Vagina (tissue), 2 donors: ENCODE results near the gene ADAMTSL1. TPM values are rescaled to one million over a fixed set of nuclear protein-coding genes. Genes with fewer than 3 reads are reported as not detected.
A peak's percentile ranks its signal among the peaks of the same experiment; 100 is the strongest.
"Not testable (repeated sequence)": the region's sequence is repeated elsewhere in the genome, so short reads cannot be mapped to it uniquely, and the experiment has no call there.

ENCODE experiments used
- DNase-seq, 2 donors: peaks; one replicate each; pipeline ENCODE4 v3.0.0-alpha.2; 2017; ENCODE audit errors: extremely low spot score in 2 of 2
- H3K27ac ChIP-seq: fragments of 200-600 bp; sonication (generic); one replicate; pipeline ENCODE4 v1.5.1; 2019
- H3K27me3 ChIP-seq: fragments of 200-600 bp; sonication (generic); one replicate; pipeline ENCODE4 v1.5.1; 2019
- H3K36me3 ChIP-seq, 2 donors: fragments of 200-600 bp; sonication (generic); one replicate each; pipeline ENCODE4 v1.5.1; 2017 to 2019
- H3K4me1 ChIP-seq: fragments of 200-600 bp; sonication (generic); one replicate; pipeline ENCODE4 v1.5.1; 2019
- H3K4me3 ChIP-seq, 2 donors: fragments of 200-600 bp; sonication (generic); 1 replicate in 1 of 2; 2 replicates in 1 of 2; pipeline ENCODE4 v1.5.1; 2016 to 2019
- H3K9me3 ChIP-seq: fragments of 200-600 bp; sonication (generic); one replicate; pipeline ENCODE4 v1.5.1; 2019
- POLR2A ChIP-seq, 2 donors: fragments of 450-650 bp; IDR thresholded peaks; one replicate each; pipeline ENCODE4 v1.6.1; 2017; ENCODE audit warnings: antibody characterized with exemption in 2 of 2, mild to moderate bottlenecking in 2 of 2, moderate library complexity in 2 of 2
- POLR2AphosphoS5 ChIP-seq, 2 donors: sonication (generic); formaldehyde crosslinking; IDR thresholded peaks; one replicate each; pipeline ENCODE4 v1.9.0; 2017; ENCODE audit warnings: antibody characterized with exemption in 2 of 2, mild to moderate bottlenecking in 2 of 2, low read depth in 1 of 2; ENCODE audit not compliant: insufficient read depth in 1 of 2
- intact Hi-C: fragments of 100-400 bp; cut with DNase I; formaldehyde crosslinking; loops from one replicate; pipeline ENCODE4 v1.15.1; 2023
- total RNA-seq: library from RNA; depleted of rRNA; stranded (reverse); fragments of >200 nt; gene quantifications from one replicate; pipeline ENCODE4 v1.2.3, GENCODE V29; 2016
- TF ChIP-seq, protein P1 (sequence below), 3 experiments: fragments of 450-650 bp in 2 of 3; fragments of 200-600 bp in 1 of 3; sonication (generic) in 1 of 3; IDR thresholded peaks; one replicate each; pipeline ENCODE4 v1.5.1; 2017 to 2019; ENCODE audit warnings: antibody characterized with exemption in 3 of 3, mild to moderate bottlenecking in 2 of 3, moderate library complexity in 2 of 3

The ADAMTSL1 gene
- total RNA-seq, 1 donor from 2014 or later: 8.1 TPM

DNA sequence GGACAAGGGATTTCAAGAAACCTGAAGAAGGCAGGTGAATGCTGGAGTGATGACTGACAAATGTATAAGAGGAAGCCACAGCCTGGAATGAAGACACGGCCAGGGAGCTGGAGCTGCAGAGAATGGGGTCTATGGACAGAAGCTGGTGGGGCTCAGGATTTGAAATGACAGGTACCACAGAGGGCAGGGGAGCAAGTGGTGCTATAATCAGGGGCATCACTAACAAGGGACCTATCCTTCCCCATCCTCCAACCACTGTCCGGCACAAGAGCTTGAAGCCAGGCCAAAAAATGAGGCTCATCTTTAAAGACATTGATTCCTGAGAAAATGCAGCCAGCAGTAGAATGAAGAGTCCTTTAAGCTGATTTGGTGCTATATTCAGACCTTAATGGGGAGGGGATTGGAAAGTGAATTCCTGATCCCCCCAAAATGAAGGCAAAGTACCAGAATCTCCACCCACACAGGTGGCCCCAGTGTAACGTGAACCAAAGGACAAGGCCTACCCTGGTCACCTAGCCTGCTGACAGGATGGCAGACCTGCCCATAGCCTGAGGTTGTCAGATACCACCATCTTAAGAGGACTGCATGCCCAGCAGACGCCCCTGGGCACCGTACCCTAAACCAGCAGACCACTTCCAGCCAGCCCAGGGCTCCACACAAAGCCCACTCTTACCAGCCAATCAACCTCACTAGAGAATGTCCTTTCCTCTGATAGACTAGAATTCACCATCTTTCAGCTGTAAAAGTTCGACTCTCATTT lies 449.9 kb downstream of the ADAMTSL1 start:
- H3K9me3 ChIP-seq: no peaks in the 10 kb centered on the region
- no peak overlapping the region for H3K4me3 ChIP-seq
- H3K36me3 ChIP-seq: no peaks in the 10 kb centered on the region
- TF ChIP-seq POLR2A (IDR thresholded peaks at IDR 0.05): no peak
- no peak for TF ChIP-seq POLR2AphosphoS5 (IDR thresholded peaks at IDR 0.05; ENCODE audit: insufficient read depth in 1 of 2, low read depth in 1 of 2)
- TF ChIP-seq, protein P1, sequence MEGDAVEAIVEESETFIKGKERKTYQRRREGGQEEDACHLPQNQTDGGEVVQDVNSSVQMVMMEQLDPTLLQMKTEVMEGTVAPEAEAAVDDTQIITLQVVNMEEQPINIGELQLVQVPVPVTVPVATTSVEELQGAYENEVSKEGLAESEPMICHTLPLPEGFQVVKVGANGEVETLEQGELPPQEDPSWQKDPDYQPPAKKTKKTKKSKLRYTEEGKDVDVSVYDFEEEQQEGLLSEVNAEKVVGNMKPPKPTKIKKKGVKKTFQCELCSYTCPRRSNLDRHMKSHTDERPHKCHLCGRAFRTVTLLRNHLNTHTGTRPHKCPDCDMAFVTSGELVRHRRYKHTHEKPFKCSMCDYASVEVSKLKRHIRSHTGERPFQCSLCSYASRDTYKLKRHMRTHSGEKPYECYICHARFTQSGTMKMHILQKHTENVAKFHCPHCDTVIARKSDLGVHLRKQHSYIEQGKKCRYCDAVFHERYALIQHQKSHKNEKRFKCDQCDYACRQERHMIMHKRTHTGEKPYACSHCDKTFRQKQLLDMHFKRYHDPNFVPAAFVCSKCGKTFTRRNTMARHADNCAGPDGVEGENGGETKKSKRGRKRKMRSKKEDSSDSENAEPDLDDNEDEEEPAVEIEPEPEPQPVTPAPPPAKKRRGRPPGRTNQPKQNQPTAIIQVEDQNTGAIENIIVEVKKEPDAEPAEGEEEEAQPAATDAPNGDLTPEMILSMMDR (IDR thresholded peaks at IDR 0.05): no peak
- intact Hi-C loops: no loop called here
- H3K27ac ChIP-seq: no peak overlapping the region
- DNase-seq: peak in 1 of 2 donors; percentile 58
- H3K4me1 ChIP-seq: peaks cover 31% of the 10 kb centered on the region
- no peaks in the 10 kb centered on the region for H3K27me3 ChIP-seq

DNA sequence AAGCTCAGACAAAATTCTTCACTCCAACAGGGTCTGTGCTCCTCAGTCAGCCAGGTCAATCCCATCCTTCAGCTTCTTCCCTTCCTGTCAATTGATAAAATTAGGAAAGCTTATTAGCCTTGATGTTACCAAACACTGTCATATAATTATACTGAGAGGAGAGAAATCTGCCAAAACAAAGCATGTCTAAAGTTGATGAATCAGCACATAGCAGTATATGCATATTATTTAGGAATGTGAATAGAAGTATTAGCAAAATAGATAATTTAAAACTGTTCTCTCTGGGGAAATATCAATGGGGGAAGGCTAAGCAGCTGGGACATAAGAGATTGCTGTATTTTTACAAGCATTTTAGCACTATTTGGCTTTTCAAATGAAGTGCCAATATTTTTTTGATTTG lies 451.9 kb downstream of the ADAMTSL1 start:
- no peaks in the 10 kb centered on the region for H3K9me3 ChIP-seq
- TF ChIP-seq, protein P1 (IDR thresholded peaks at IDR 0.05): no peak
- TF ChIP-seq POLR2A (IDR thresholded peaks at IDR 0.05): no peak
- no peak for TF ChIP-seq POLR2AphosphoS5 (IDR thresholded peaks at IDR 0.05; ENCODE audit: insufficient read depth in 1 of 2, low read depth in 1 of 2)
- no peaks in the 10 kb centered on the region for H3K36me3 ChIP-seq
- peaks cover 17% of the 10 kb centered on the region for H3K4me1 ChIP-seq
- DNase-seq: no peak
- intact Hi-C loops: no loop called here
- H3K4me3 ChIP-seq: no peak overlapping the region
- no peaks in the 10 kb centered on the region for H3K27me3 ChIP-seq
- no peak overlapping the region for H3K27ac ChIP-seq

DNA sequence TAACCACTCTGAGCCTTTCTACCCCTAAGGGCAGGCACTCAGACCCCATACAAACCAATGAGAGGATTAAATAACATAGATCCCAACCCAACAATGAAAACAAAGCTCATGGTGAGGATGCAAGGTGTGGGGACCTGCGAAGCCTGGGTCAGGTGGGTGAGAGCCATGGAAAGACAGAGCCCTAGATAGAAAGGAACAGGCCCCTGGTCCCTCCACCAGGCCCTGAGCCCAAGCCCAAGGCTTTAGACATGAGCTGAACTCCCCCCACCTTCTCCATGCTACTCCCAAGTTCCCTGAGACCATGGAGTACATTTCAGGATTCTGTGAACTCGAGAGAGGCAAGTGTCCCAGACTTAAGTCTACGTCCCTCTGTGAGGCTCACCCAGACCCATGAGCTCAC lies 452.6 kb downstream of the ADAMTSL1 start:
- peak; percentile 56 to 58 for DNase-seq
- H3K36me3 ChIP-seq: no peaks in the 10 kb centered on the region
- H3K27ac ChIP-seq: no peak overlapping the region
- H3K4me1 ChIP-seq: peaks cover 11% of the 10 kb centered on the region
- intact Hi-C loops: no loop called here
- TF ChIP-seq, protein P1 (IDR thresholded peaks at IDR 0.05): no peak
- TF ChIP-seq POLR2A (IDR thresholded peaks at IDR 0.05): no peak
- TF ChIP-seq POLR2AphosphoS5 (IDR thresholded peaks at IDR 0.05; ENCODE audit: insufficient read depth in 1 of 2, low read depth in 1 of 2): no peak
- no peaks in the 10 kb centered on the region for H3K9me3 ChIP-seq
- H3K27me3 ChIP-seq: no peaks in the 10 kb centered on the region
- no peak overlapping the region for H3K4me3 ChIP-seq

DNA sequence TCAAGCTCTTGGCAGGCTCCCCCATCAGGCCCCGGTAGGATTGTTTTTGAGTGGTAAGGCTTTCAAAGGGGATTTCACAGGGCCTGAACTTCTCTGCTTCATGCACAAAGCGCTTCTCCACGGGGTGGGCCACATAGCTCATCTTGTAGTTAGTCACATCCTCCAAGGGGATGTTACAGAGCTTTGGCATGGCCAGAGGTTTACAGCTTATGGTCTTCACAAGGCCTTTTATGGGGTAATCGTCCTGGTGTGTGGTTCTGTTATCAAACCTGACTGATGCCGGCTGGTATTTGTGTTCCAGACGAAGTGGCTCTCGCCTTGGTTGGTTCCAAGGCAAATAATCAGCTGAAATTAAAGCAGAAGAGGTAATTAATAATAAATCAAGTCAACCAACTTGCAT lies 454.8 kb downstream of the ADAMTSL1 start:
- Histone ChIP-seq H3K27me3 (no peaks in the 10 kb centered on the region), H3K4me3 (no peak overlapping the region), H3K36me3 (no peaks in the 10 kb centered on the region), H3K9me3 (no peaks in the 10 kb centered on the region), H3K4me1 (no peaks in the 10 kb centered on the region), H3K27ac (no peak overlapping the region)
- intact Hi-C loops: no loop called here
- TF ChIP-seq, protein P1 (IDR thresholded peaks at IDR 0.05): no peak
- no peak for TF ChIP-seq POLR2A (IDR thresholded peaks at IDR 0.05)
- no peak for TF ChIP-seq POLR2AphosphoS5 (IDR thresholded peaks at IDR 0.05; ENCODE audit: insufficient read depth in 1 of 2, low read depth in 1 of 2)
- DNase-seq: peak in 1 of 2 donors; percentile 79

DNA sequence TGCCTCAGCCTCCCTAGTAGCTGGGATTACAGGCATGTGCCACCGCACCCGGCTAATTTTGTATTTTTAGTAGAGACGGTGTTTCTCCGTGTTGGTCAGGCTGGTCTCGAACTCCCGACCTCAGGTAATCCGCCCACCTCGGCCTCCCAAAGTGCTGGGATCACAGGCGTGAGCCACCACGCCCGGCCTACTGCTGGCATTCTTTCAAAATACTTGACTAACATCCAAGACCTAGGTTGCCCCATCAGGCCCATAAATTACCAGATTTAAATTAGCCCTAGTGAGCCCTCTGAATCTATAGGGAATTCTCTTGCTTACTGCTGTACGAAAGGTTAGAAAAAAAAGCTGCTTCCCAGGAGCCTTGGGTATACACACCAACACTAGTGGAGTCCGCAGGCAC lies 456.7 kb downstream of the ADAMTSL1 start:
- H3K4me1 ChIP-seq, H3K4me3 ChIP-seq, intact Hi-C loops, H3K36me3 ChIP-seq, H3K27ac ChIP-seq, H3K9me3 ChIP-seq, H3K27me3 ChIP-seq, DNase-seq: not testable (repeated sequence)
